IMR-90 (cell line): ENCODE results near the gene HDDC3. TPM values are rescaled to one million over a fixed set of nuclear protein-coding genes. Genes with fewer than 3 reads are reported as not detected.

Source experiments
- ATAC-seq: fragments of 200-7000 bp; cut with Tn5 transposase; 2 replicates; pipeline ENCODE4 v1.9.1; 2020; ENCODE audit warnings: low read depth, mild to moderate bottlenecking, moderate library complexity
- BruUV-seq: library from RNA; stranded (reverse); fragments of 400-500 nt; replicated peaks from 2 replicates; lab custom pipeline; 2021; lab: Mats Ljungman, UMichigan
- CTCF ChIA-PET: fragments of 300-600 bp; formaldehyde crosslinking; extraction: SDS; loops from one replicate; lab custom pipeline; 2021; ENCODE audit warnings: antibody characterized with exemption; lab: Yijun Ruan, JAX
- POLR2A ChIA-PET: fragments of 300-600 bp; sonication (Branson Sonifier 250); formaldehyde crosslinking; loops from one replicate; lab custom pipeline; 2022; ENCODE audit warnings: antibody characterized with exemption; ENCODE audit not compliant: unreplicated experiment; lab: Charles Lee
- DNase-seq: peaks from one replicate; pipeline ENCODE4 v3.0.0; 2013
- H2AFZ ChIP-seq: replicated peaks from 2 replicates; pipeline ENCODE3; 2013; ENCODE audit warnings: low read length, mild to moderate bottlenecking; ENCODE audit not compliant: poor library complexity
- H2AK5ac ChIP-seq: 2 replicates; pipeline ENCODE4 v1.6.1; 2013; ENCODE audit warnings: low read depth, low read length, inconsistent platforms
- H2AK9ac ChIP-seq: replicated peaks from 2 replicates; pipeline ENCODE3; 2013; ENCODE audit warnings: mild to moderate bottlenecking, low read depth, low read length, moderate library complexity; ENCODE audit not compliant: poor library complexity
- H2BK120ac ChIP-seq: 2 replicates; pipeline ENCODE4 v1.6.1; 2013; ENCODE audit warnings: low read depth, low read length, inconsistent platforms
- H2BK15ac ChIP-seq: 3 replicates; pipeline ENCODE4 v1.6.1; 2013; ENCODE audit warnings: low read depth, low read length, inconsistent platforms
- H2BK20ac ChIP-seq: 2 replicates; pipeline ENCODE4 v1.6.1; 2013; ENCODE audit warnings: low read depth, mild to moderate bottlenecking, inconsistent platforms, low read length, moderate library complexity
- H2BK5ac ChIP-seq: 2 replicates; pipeline ENCODE4 v1.6.1; 2013; ENCODE audit warnings: mild to moderate bottlenecking, low read depth, low read length, inconsistent platforms; ENCODE audit not compliant: poor library complexity, severe bottlenecking
- H3K14ac ChIP-seq: replicated peaks from 2 replicates; pipeline ENCODE4 v1.6.1; 2013; ENCODE audit warnings: low read depth, low read length, inconsistent platforms
- H3K18ac ChIP-seq: 2 replicates; pipeline ENCODE4 v1.6.1; 2013; ENCODE audit warnings: low read depth, low read length, control low read depth
- H3K23ac ChIP-seq: 2 replicates; pipeline ENCODE4 v1.6.1; 2013; ENCODE audit warnings: low read depth, low read length, inconsistent platforms
- H3K27ac ChIP-seq: 2 replicates; pipeline ENCODE4 v1.5.1; 2013; ENCODE audit warnings: mild to moderate bottlenecking, control low read depth, low read length; ENCODE audit not compliant: insufficient read depth
- H3K27me3 ChIP-seq: 2 replicates; pipeline ENCODE4 v1.6.1; 2013; ENCODE audit warnings: low read length; ENCODE audit not compliant: control insufficient read depth, insufficient read depth
- H3K36me3 ChIP-seq: 2 replicates; pipeline ENCODE4 v1.6.1; 2013; ENCODE audit warnings: low read length, mixed read lengths; ENCODE audit not compliant: control insufficient read depth, insufficient read depth
- H3K4ac ChIP-seq: 2 replicates; pipeline ENCODE4 v1.6.1; 2013; ENCODE audit warnings: low read depth, low read length, inconsistent platforms
- H3K4me1 ChIP-seq: 2 replicates; pipeline ENCODE4 v1.6.1; 2013; ENCODE audit warnings: low read length, mixed read lengths; ENCODE audit not compliant: control insufficient read depth, insufficient read depth
- H3K4me2 ChIP-seq: 2 replicates; pipeline ENCODE4 v1.6.1; 2013; ENCODE audit warnings: low read depth, mild to moderate bottlenecking, control low read depth, low read length, moderate library complexity
- H3K4me3 ChIP-seq: 2 replicates; pipeline ENCODE4 v1.5.1; 2013; ENCODE audit warnings: low read depth, mild to moderate bottlenecking, control low read depth, low read length, moderate library complexity; ENCODE audit not compliant: insufficient read depth
- H3K56ac ChIP-seq: 2 replicates; pipeline ENCODE4 v1.6.1; 2013; ENCODE audit warnings: low read length, inconsistent platforms; ENCODE audit not compliant: insufficient read depth; ENCODE audit errors: extremely low read depth
- H3K79me1 ChIP-seq, 2 experiments: 2 replicates each; pipeline ENCODE4 v1.6.1; 2013; ENCODE audit warnings: low read length in 2 of 2, inconsistent platforms in 1 of 2, low read depth in 1 of 2
- H3K9ac ChIP-seq: 2 replicates; pipeline ENCODE4 v1.6.1; 2013; ENCODE audit warnings: low read depth, low read length, control low read depth
- H3K9me1 ChIP-seq: 2 replicates; pipeline ENCODE4 v1.6.1; 2013; ENCODE audit warnings: low read length, inconsistent platforms; ENCODE audit not compliant: insufficient read depth
- H3K9me3 ChIP-seq: 2 replicates; pipeline ENCODE4 v1.6.1; 2013; ENCODE audit warnings: low read length; ENCODE audit not compliant: control insufficient read depth, insufficient read depth
- H4K20me1 ChIP-seq: 2 replicates; pipeline ENCODE4 v1.6.1; 2013; ENCODE audit warnings: low read length, inconsistent platforms; ENCODE audit not compliant: insufficient read depth
- H4K5ac ChIP-seq: 2 replicates; pipeline ENCODE4 v1.6.1; 2013; ENCODE audit warnings: mild to moderate bottlenecking, low read depth, low read length, control low read depth
- H4K8ac ChIP-seq, 2 experiments: 2 replicates each; pipeline ENCODE4 v1.6.1; 2013; ENCODE audit warnings: low read depth in 2 of 2, low read length in 2 of 2, control low read depth in 1 of 2, inconsistent platforms in 1 of 2
- H4K91ac ChIP-seq: 2 replicates; pipeline ENCODE4 v1.6.1; 2013; ENCODE audit warnings: low read depth, low read length, inconsistent platforms; ENCODE audit not compliant: insufficient read depth
- BHLHE40 ChIP-seq: fragments of 150-350 bp; IDR thresholded peaks from 2 replicates; pipeline ENCODE4 v1.6.1; 2016; ENCODE audit warnings: mild to moderate bottlenecking, low read depth, low read length
- NFE2L2 ChIP-seq: fragments of 150-350 bp; IDR thresholded peaks from 2 replicates; pipeline ENCODE4 v1.6.1; 2016; ENCODE audit warnings: low read depth, mild to moderate bottlenecking, low read length
- POLR2A ChIP-seq: IDR thresholded peaks from 2 replicates; pipeline ENCODE4 v1.6.1; 2012; ENCODE audit warnings: mild to moderate bottlenecking, low read depth, low read length
- RCOR1 ChIP-seq: IDR thresholded peaks from 2 replicates; pipeline ENCODE4 v1.6.1; 2012; ENCODE audit warnings: mild to moderate bottlenecking, low read length, improper control_type of control experiment; ENCODE audit not compliant: insufficient replicate concordance
- SMC3 ChIP-seq: fragments of 150-350 bp; IDR thresholded peaks from 2 replicates; pipeline ENCODE4 v1.6.1; 2016; ENCODE audit warnings: low read depth, mild to moderate bottlenecking, antibody characterized with exemption, low read length, moderate library complexity
- WGBS, 2 experiments: methylation state at CpG; one replicate each; pipeline versions ENCODE4 v1.1.5 to v1.1.7; 2013; ENCODE audit warnings: missing lambda C conversion rate in 2 of 2; ENCODE audit not compliant: insufficient read length in 1 of 2; ENCODE audit errors: extremely low coverage in 2 of 2; 5-methylcytosine and 5-hydroxymethylcytosine counted together
- dilution Hi-C: fragments of 300-500 bp; cut with HindIII; formaldehyde crosslinking; loops from one replicate; pipeline ENCODE4 v1.14.3; 2018; ENCODE audit warnings: low sequenced_read_pairs; ENCODE audit not compliant: unreplicated experiment
- in situ Hi-C: fragments of 300-500 bp; cut with MboI; formaldehyde crosslinking; loops from 3 replicates; pipeline ENCODE4 v1.14.3; 2019; ENCODE audit warnings: low sequenced_read_pairs, inconsistent platforms, mixed read lengths
- intact Hi-C: fragments of 100-400 bp; cut with micrococcal nuclease; formaldehyde crosslinking; loops from 2 replicates; pipeline ENCODE4 v1.10.0; 2022
- polyA plus RNA-seq, 3 experiments: library from polyadenylated mRNA; depleted of rRNA; stranded (reverse); fragments of >200 nt; gene quantifications; 2 replicates each; pipeline ENCODE4 v1.2.3, GENCODE V29; 2012; ENCODE audit warnings: low replicate concordance in 1 of 3
- total RNA-seq: library from RNA; depleted of rRNA; stranded (reverse); fragments of >200 nt; gene quantifications from 2 replicates; pipeline ENCODE4 v1.2.3, GENCODE V29; 2012
- TF ChIP-seq, protein P1 (sequence below): fragments of 150-350 bp; IDR thresholded peaks from 2 replicates; pipeline ENCODE4 v1.6.1; 2016; ENCODE audit warnings: low read depth, mild to moderate bottlenecking, low read length, moderate library complexity, borderline replicate concordance
- TF ChIP-seq, protein P2 (sequence below): conservative IDR thresholded peaks from 2 replicates; pipeline ENCODE4 v1.5.1; 2012; ENCODE audit warnings: mild to moderate bottlenecking, low read depth, low read length, improper control_type of control experiment

The HDDC3 gene
- total and polyA plus RNA-seq, 2 of the 4 experiments (the other 2 are of a cell fraction): 7.9 to 10.7 TPM

DNA sequence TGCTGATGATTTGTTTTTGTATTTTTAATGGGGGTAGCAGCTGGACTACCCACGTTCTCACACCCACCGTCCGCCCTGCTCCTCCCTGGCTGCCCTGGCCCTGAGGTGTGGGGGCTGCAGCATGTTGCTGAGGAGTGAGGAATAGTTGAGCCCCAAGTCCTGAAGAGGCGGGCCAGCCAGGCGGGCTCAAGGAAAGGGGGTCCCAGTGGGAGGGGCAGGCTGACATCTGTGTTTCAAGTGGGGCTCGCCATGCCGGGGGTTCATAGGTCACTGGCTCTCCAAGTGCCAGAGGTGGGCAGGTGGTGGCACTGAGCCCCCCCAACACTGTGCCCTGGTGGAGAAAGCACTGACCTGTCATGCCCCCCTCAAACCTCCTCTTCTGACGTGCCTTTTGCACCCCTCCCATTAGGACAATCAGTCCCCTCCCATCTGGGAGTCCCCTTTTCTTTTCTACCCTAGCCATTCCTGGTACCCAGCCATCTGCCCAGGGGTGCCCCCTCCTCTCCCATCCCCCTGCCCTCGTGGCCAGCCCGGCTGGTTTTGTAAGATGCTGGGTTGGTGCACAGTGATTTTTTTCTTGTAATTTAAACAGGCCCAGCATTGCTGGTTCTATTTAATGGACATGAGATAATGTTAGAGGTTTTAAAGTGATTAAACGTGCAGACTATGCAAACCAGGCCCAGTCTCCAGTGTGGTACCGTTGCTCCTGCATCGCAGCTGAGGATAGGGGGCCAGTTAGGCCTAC is 49.4 kb downstream of the HDDC3 start (continued):
- TF ChIP-seq, protein P1, sequence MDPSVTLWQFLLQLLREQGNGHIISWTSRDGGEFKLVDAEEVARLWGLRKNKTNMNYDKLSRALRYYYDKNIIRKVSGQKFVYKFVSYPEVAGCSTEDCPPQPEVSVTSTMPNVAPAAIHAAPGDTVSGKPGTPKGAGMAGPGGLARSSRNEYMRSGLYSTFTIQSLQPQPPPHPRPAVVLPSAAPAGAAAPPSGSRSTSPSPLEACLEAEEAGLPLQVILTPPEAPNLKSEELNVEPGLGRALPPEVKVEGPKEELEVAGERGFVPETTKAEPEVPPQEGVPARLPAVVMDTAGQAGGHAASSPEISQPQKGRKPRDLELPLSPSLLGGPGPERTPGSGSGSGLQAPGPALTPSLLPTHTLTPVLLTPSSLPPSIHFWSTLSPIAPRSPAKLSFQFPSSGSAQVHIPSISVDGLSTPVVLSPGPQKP: no peak

DNA sequence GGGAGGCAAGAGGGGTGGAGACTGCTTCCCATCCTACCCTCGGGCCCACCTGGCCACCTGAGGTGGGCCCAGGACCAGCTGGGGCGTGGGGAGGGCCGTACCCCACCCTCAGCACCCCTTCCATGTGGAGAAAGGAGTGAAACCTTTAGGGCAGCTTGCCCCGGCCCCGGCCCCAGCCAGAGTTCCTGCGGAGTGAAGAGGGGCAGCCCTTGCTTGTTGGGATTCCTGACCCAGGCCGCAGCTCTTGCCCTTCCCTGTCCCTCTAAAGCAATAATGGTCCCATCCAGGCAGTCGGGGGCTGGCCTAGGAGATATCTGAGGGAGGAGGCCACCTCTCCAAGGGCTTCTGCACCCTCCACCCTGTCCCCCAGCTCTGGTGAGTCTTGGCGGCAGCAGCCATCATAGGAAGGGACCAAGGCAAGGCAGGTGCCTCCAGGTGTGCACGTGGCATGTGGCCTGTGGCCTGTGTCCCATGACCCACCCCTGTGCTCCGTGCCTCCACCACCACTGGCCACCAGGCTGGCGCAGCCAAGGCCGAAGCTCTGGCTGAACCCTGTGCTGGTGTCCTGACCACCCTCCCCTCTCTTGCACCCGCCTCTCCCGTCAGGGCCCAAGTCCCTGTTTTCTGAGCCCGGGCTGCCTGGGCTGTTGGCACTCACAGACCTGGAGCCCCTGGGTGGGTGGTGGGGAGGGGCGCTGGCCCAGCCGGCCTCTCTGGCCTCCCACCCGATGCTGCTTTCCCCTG is 50.2 kb downstream of the HDDC3 start:
- peaks cover 9 to 20% of the 10 kb centered on the region in 2 experiments; a peak in 3 of 4 replicates for H3K79me1 ChIP-seq
- H4K91ac ChIP-seq: no peak overlapping the region
- POLR2A ChIA-PET: no interaction called here
- in situ Hi-C loops (loop anchor here (10.0 to 25.0 kb wide), 2 partner anchors 387 to 570 kb away; no protein-coding TSS in a partner anchor), dilution Hi-C loops (no loop called here), intact Hi-C loops (no loop called here)
- TF ChIP-seq, protein P2, sequence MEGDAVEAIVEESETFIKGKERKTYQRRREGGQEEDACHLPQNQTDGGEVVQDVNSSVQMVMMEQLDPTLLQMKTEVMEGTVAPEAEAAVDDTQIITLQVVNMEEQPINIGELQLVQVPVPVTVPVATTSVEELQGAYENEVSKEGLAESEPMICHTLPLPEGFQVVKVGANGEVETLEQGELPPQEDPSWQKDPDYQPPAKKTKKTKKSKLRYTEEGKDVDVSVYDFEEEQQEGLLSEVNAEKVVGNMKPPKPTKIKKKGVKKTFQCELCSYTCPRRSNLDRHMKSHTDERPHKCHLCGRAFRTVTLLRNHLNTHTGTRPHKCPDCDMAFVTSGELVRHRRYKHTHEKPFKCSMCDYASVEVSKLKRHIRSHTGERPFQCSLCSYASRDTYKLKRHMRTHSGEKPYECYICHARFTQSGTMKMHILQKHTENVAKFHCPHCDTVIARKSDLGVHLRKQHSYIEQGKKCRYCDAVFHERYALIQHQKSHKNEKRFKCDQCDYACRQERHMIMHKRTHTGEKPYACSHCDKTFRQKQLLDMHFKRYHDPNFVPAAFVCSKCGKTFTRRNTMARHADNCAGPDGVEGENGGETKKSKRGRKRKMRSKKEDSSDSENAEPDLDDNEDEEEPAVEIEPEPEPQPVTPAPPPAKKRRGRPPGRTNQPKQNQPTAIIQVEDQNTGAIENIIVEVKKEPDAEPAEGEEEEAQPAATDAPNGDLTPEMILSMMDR: no peak
- TF ChIP-seq, protein P1: no peak
- no peak for TF ChIP-seq POLR2A
- TF ChIP-seq SMC3: no peak
- TF ChIP-seq RCOR1: no peak
- no peak for TF ChIP-seq NFE2L2
- TF ChIP-seq BHLHE40: no peak
- no peak overlapping the region for H2BK20ac ChIP-seq
- H2BK5ac ChIP-seq: no peak overlapping the region
- no peak overlapping the region for H2AK9ac ChIP-seq
- H2AFZ ChIP-seq: no peak overlapping the region
- no peak overlapping the region for H3K4ac ChIP-seq
- peaks cover 16% of the 10 kb centered on the region for H3K4me1 ChIP-seq
- H4K5ac ChIP-seq: no peak overlapping the region
- no peak overlapping the region for H3K4me2 ChIP-seq
- H3K9me1 ChIP-seq: no peaks in the 10 kb centered on the region
- H3K9ac ChIP-seq: no peak overlapping the region
- H4K8ac ChIP-seq: no peak overlapping the region
- H2BK15ac ChIP-seq: no peak overlapping the region
- peaks cover 46% of the 10 kb centered on the region for H3K36me3 ChIP-seq
- no peak overlapping the region for H3K56ac ChIP-seq
- no peaks in the 10 kb centered on the region for H3K9me3 ChIP-seq
- H4K20me1 ChIP-seq: no peaks in the 10 kb centered on the region
- no peak overlapping the region for H3K14ac ChIP-seq
- no peak overlapping the region for H2BK120ac ChIP-seq
- H3K27me3 ChIP-seq: no peaks in the 10 kb centered on the region
- ATAC-seq: no peak
- DNase-seq: no peak
- H3K27ac ChIP-seq: no peak overlapping the region
- no peak overlapping the region for H3K23ac ChIP-seq
- no peak overlapping the region for H3K4me3 ChIP-seq
- CTCF ChIA-PET: no interaction called here
- BruUV-seq: no TSS peak
- H2AK5ac ChIP-seq: no peak overlapping the region
- WGBS, 2 experiments: no CpG with 5 or more reads among the region's 19 CpGs
- no peak overlapping the region for H3K18ac ChIP-seq
